Breast epithelium (tissue), 3 donors: ENCODE measurements around the gene KCNC1.

Experiments used
- CTCF ChIP-seq, 3 donors: fragments of 450-650 bp; IDR thresholded peaks; one replicate each; pipeline ENCODE4 v1.5.1; 2016 to 2017; ENCODE audit warnings: antibody characterized with exemption in 3 of 3, mild to moderate bottlenecking in 3 of 3, moderate library complexity in 3 of 3
- POLR2AphosphoS5 ChIP-seq, 3 donors: sonication (generic); formaldehyde crosslinking; IDR thresholded peaks; one replicate each; pipeline ENCODE4 v1.6.1; 2017; ENCODE audit warnings: antibody characterized with exemption in 3 of 3

DNA sequence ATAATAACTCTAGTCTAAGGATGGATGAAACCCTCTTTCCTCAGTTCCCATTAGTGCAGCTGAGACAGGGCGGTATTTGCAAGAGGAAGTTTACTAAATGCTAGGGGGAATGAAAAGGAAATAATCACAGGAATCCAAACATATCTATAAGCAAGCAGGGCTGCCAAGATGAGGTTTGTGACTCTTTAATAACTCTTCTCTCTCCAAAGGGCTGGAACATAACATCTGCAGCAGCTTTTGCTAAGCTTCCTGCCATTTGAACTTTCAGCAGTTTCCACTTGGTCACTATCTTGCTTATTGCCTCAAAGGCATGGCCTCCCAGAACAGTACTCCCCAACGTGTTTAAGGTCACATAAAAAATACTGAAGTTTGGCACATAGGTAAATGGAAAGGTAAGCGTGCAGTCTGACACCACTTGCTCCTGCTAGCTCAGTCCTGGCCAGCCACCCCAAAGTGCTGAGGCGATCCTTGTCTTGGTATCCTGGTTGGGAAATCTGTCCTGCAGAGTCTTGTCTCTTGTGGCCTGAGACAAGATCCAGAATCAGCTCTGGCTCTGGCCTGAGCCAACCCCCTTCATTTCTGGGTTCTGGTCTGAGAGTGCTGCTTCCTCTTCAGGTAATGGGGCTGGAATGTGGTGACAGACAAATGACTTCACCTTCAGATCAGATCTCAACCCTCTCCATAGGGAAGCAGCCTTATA lies 81.8 kb downstream of the KCNC1 start:
- TF ChIP-seq POLR2AphosphoS5 (IDR thresholded peaks at IDR 0.05) = no peak
- TF ChIP-seq CTCF (IDR thresholded peaks at IDR 0.05) = no peak
